GM21737 (cell line): ENCODE data around the gene TRPM7.
"Not testable (repeated sequence)": the region's sequence is repeated elsewhere in the genome, so short reads cannot be mapped to it uniquely, and the experiment has no call there.

Experiments
- ATAC-seq: cut with Tn5 transposase; IDR thresholded peaks from one replicate; pipeline ENCODE4 v1.9.1; 2021; ENCODE audit warnings: mild to moderate bottlenecking, moderate library complexity; ENCODE audit not compliant: unreplicated experiment

The TRPM7 gene

DNA sequence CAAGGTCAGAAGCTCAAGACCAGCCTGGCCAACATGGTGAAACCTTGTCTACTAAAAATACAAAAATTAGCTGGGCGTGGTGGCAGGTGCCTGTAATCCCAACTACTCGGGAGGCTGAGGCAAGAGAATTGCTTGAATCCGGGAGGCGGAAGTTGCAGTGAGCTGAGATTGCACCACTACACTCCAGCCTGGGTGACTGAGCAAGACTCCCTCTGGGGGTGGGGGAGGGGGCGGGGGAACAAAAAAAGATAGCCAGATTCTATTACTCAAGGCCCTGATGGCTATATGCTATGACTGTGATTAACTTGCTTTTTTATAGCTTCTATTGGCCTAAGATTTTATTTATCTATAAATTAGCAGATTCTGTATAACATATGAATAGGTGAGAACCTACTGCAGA is 112.8 kb downstream of the TRPM7 start:
- not testable (repeated sequence) for ATAC-seq

DNA sequence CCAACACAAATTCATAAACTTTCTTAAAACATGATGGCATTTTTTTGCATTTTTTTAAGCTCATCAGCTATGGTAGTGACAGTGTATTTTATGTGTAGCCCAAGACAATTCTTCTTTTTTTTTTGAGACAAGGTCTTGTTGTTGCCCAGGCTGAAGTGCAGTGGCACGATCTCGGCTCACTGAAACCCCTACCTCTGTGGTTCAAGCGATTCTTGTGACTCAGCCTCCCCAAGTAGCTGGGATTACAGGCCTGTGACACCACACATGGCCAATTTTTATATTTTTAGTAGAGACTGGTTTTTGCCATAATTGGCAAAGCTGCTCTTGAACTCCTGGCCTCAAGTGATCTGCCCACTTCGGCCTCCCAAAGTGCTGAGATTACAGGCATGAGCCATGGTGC is 122.8 kb downstream of the TRPM7 start:
- ATAC-seq: no peak

DNA sequence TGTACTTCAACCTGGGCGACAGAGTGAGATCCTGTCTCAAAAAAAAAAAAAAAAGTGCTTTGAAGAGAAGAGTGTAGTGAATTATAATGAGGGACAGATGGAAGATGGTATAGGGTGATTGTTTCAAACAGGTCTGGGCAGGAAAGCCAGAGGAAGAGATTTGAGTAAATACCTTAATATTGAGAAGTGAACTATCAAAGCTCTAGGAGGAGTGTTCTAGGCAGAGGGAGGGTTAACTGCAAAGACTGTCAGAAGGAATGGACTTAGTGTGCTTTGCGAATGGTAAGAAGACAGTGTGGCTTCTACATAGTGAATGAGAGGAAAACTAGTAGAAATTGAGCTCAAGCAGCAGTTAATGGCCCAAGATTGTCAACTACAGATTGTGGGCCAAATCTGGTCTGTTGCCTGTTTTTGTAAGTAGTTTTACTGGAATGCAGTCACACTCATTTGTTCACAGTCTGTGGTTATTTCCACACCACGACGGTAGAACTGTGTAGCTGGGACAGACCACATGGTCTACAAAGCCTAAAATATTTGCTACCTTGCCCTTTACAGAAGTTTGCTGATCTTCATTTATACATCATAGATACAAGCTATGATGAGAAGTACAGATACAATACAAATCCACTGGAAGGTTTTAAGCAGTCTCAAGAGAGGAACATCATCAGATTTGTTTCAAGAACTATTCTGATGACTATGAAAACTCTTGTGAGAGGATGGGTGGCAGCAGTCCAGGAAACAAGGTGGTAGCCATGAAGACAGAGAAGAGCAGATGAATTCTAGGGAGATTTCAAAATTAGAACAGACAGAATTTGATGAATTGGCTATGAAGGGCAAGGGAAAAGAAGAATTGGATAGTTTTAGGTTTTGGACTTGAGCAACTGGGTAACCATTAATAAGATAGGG is 123.6 kb downstream of the TRPM7 start:
- ATAC-seq: no peak

DNA sequence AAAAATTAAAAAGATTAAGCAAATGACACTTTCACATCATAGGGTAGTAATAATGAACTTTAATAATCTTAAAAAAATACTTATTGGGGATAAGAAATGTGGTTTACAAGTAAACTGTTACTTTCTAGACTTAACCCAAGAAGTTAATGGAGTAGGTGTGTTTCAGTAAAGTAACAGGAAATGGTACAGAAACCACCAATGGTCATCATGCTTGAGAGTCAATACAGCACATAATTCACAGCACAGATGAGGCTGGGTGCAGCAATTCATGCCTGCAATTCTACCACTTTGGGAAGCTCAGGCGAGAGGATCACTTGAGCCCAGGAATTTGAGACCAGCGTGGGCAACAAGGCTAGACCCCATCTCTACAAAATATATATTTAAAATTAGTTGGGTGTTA is 128.6 kb downstream of the TRPM7 start:
- no peak for ATAC-seq

DNA sequence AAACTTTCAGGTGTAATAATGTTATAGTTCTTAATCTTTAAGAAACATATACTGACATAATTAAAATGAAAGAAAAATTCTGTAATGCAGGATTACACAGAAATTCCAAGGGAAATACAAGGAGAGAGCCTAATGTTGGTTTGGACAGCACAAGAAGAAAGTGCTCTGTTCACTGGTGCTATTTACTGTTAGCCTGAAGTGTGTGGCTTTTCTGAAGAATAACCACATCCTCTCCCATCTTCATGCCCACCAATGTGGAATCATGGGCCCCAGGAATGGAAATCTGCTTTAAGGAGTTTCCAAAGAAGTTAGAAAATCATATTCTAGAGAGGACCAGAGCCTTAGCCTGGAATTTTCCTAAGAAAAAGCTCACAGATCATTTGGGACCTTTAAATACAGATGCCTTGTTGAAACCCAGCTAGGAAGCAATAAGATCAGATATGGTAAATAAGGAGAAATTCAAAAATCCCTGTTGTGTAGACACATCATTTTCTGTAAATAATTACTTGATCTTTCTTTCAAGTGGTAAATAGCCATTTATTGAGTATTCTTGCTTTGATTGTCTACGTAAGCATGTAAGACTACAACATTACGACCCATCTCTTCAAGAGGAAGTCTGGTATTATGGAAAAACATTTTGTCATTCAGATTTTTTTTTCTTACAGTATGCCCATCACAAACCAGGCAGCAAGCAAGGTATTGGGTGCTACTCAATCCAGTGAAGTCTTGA is 129.8 kb downstream of the TRPM7 start:
- no peak for ATAC-seq

DNA sequence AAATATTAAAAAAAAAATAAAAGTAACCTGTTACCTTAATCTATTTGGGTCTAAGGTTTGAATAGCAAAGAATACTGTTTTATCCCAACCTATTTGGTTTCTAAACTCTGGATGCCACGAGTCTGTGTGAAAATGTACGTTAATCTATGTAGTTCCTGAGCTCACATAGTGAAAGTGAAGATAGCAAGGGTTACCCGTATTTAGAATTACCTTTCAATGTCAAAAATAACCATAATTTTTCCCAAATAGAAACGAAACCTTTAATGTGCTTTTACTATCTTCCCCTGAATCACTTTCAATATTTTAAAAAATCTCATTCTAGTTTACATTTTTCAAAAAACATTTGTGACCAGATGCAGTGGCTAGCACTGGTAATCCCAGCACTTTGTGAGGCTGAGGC is 134.4 kb downstream of the TRPM7 start:
- ATAC-seq: no peak

DNA sequence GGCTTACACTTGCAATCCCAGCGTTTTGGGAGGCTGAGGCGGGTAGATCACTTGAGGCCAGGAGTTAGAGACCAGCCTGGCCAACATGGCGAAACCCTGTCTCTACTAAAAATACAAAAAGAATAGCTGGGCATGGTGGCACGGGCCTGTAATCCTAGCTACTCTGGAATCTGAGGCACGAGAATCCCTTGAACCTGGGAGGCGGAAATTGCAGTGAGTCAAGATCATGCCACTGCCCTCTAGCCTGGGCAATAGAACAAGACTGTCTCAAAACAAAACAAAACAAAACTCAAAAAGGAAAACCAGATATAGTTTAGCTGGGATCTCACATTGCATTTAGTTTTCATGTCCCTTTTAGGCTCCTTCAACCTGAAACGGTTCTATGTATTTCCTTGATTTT is 137.3 kb downstream of the TRPM7 start:
- ATAC-seq: no peak

DNA sequence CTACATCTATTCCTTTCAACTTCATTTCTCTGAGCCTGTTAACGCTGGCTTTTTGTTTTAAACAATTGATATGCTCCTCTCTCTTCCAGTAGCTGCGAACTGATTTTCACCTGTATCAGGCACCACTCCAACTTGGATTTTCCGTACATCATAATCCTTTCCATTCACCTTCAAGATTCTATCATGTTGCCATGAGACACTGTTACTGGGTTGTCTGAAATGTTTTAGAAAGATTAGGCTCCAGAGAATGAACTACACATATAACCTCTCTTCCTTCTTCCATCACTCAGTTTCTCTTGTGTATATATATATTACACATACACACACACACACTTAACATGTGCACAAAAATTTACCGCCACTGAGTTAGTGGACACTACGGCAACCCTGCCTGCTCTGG is 140.0 kb downstream of the TRPM7 start, which contains the start of gene USP50:
Gene USP50 (minus strand): TSS at position 101 of the 400 bp plus-strand sequence. CDS start 141 bp downstream, outside the sequence.
- ATAC-seq: no peak

DNA sequence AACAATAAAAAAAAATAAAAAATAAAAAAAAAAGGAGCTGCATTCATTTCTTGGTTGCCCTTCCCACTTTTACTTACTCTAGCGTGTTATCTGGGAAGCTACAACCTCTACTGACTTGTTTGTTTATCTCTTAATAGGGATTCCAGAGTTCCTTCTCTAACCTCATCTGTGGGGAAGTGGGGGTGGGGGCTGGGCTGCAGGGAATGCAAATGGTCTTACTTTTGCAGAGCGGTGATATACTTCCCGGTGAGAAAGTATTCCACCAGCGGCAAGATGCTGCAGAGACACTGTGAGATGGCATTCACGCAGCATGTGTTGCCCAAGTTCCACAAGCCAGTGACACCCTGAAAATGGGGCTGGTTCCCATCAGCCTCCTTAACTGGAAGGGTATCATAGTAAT is 142.2 kb downstream of the TRPM7 start:
- ATAC-seq: no peak

DNA sequence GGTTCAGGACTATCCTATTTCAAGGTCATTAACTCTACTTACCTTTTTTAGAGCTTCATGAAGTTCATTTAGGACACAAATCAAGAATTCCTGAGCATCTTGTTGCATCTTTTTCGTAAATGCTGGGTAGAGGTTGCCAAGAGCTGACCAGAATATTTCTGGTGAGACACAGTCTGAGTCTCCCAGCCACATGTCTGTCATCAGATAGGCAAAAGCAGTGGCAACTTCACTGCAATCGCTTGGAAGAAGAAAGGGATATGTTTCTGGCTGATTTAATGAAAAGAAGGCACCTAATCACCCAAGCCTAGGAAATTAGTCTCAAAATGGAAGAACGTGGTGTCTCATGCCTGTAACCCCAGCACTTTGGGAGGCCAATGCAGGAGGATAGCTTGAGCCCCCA is 143.0 kb downstream of the TRPM7 start:
- ATAC-seq: no peak

DNA sequence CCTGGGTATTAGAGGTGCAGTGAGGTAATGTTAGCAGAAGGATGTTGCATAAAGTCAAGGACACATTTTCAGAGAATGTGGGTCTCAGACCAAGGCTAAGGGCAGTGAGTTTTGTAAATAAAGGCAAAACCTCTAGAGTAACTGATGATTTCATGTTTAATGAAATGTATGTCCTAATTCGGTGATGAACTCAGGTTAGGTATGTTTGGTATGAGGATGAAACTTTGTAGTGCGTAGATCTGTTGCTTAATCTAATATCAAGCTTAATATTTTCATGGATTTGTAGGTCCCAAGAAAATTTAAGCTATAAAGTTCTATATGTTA is 143.7 kb downstream of the TRPM7 start:
- no peak for ATAC-seq

DNA sequence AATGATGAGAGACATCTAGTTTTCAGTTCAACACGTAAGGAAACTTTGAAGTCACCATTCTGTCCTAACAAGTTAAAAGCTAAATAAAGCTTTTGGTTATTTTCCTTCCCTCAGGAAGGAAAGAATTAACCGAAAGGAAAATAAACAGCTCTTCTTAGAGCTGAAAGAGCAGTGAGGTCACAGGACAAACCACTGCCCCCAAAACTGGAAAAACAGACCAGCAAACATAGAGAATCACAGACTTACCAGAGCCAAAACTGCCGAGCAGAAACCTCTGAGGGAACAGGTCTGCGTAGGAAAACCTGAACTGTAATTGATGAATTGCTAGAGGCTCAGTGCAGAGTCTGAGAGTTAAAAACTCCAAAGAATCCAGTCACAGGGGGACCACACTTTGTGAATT is 154.8 kb downstream of the TRPM7 start:
- ATAC-seq: no peak

DNA sequence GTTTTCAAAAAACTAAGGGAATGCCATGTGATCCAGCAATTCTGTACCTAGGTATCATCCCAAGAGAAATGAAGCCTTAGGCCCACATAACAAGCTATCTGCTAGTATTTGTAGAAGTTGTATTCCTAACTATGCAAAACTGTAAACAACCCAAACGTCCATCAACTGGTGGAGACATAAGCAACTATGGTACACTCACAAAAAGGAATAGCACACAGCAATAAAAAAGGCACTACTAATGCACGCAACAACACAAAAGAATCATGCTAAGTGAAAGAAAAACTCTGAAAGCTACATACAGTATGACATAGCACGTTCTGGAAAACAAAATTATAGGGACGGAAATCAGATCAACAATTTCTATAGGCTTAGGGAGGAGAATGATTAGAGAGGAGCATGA is 155.4 kb downstream of the TRPM7 start:
- no peak for ATAC-seq

DNA sequence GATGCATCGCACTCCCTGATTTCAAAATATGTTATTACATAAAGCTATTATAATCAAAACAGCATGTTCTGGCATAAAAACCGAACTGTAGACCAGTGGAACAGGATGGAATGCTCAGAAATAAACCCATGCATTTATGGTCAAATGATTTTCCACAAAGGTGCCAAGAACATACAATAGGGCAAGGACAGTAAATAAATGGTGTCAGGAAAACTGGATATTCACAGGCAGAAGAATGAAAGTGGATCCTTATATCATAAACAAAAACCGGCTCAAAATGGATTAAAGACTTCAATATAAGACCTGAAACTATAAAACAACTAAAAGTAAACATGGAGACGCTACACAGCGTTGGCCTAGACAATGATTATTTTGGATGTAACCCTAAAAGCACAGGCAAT is 162.7 kb downstream of the TRPM7 start:
- ATAC-seq: no peak

DNA sequence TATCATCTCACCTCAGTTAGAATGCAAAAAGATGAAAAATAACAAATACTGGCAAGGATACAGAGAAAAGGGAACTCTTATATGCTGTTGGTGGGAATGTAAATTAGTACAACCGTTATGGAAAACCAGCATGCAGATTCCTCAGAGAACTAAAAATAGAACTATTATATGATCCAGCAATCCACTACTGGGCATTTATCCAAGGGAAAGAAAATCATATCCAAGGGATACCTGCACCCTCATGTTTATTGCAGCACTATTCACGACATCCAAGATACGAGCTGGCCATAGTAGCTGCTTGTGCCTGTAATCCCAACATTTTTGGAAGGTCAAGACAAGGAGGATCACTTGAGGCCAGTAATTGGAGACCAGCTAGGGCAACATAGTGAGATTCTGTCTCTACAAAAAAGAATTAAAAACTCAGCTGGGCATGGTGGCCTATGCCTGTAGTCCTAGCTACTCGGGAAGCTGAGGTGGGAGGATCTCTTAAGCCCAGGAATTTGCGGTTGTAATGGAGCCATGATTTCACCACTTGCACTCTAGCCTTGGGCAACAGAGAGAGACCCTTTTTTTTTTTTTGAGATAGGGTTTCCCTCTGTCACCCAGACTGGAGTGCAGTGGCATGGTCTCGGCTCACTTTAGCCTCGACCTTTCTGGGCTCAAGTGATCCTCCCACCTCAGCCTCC is 166.7 kb downstream of the TRPM7 start:
- no peak for ATAC-seq

DNA sequence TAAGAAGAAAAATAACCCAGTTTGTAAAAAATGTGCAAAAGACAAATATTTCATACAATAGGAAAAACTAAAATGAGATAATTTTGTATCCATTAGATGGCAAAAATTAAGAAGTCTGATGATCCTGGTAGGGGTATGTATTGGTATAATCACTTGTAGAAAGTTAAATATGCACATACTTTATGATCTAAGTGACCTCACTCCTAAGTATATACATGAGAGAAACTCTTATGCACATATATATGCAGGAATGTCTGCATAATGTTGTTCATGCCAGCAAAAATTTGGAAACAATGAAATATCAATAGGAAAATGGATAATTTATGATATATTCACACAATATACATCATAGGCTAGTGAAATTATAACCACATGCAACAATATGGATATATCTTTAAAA is 173.6 kb downstream of the TRPM7 start:
- no peak for ATAC-seq
